Fibroblast of the aortic adventitia (primary cell): ENCODE results near the gene SMARCAL1. TPM values are rescaled to one million over a fixed set of nuclear protein-coding genes. Genes with fewer than 3 reads are reported as not detected.

Experiments
- DNase-seq: peaks from one replicate; pipeline ENCODE4 v3.0.0-alpha.2; 2010; ENCODE audit warnings: low read depth
- H3K4me3 ChIP-seq: 2 replicates; pipeline ENCODE4 v1.5.1; 2011; ENCODE audit warnings: low read depth, mild to moderate bottlenecking, control low read depth, low read length, moderate library complexity
- total RNA-seq: library from RNA; depleted of rRNA; stranded (reverse); fragments of >200 nt; gene quantifications from 2 replicates; pipeline ENCODE4 v1.2.3, GENCODE V29; 2012; ENCODE audit warnings: low replicate concordance
- TF ChIP-seq, protein P1 (sequence below): IDR thresholded peaks from 2 replicates; pipeline ENCODE4 v1.5.1; 2011; ENCODE audit warnings: mild to moderate bottlenecking, low read length, control low read depth, inconsistent platforms; ENCODE audit not compliant: insufficient read depth

The SMARCAL1 gene
- total RNA-seq, 1 donor: 20.6 TPM

GRCh38 chr2:216436383-216436782 lies 24.1 kb downstream of the SMARCAL1 start:
- TF ChIP-seq, protein P1, sequence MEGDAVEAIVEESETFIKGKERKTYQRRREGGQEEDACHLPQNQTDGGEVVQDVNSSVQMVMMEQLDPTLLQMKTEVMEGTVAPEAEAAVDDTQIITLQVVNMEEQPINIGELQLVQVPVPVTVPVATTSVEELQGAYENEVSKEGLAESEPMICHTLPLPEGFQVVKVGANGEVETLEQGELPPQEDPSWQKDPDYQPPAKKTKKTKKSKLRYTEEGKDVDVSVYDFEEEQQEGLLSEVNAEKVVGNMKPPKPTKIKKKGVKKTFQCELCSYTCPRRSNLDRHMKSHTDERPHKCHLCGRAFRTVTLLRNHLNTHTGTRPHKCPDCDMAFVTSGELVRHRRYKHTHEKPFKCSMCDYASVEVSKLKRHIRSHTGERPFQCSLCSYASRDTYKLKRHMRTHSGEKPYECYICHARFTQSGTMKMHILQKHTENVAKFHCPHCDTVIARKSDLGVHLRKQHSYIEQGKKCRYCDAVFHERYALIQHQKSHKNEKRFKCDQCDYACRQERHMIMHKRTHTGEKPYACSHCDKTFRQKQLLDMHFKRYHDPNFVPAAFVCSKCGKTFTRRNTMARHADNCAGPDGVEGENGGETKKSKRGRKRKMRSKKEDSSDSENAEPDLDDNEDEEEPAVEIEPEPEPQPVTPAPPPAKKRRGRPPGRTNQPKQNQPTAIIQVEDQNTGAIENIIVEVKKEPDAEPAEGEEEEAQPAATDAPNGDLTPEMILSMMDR: no peak
- DNase-seq: no peak
- no peak overlapping the region for H3K4me3 ChIP-seq

- TF ChIP-seq, protein P1: no peak
- H3K4me3 ChIP-seq: no peak overlapping the region
- no peak for DNase-seq
Measured at GRCh38 chr2:216441308-216442010, 29.2 kb downstream of the SMARCAL1 start.

DNA sequence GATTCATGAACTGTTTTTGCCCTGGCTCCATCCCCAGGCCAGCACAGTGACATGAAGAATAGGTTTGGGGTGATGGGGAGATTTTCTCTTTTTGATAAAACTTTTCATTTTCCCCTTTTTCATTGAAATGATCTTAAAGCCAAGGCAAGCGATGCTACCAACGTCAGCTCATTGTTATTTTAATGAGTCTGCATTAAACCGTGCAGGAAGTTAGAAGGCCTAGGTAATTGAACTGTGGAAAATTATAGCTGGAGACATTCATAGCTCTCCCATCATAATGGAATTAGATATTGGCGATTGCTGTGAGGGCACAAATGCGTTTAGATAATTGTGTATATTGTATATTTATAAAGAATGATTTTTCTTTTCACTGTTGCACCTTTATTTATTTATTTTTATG lies 33.2 kb downstream of the SMARCAL1 start:
- H3K4me3 ChIP-seq: no peak overlapping the region
- no peak for DNase-seq
- TF ChIP-seq, protein P1: no peak

DNA sequence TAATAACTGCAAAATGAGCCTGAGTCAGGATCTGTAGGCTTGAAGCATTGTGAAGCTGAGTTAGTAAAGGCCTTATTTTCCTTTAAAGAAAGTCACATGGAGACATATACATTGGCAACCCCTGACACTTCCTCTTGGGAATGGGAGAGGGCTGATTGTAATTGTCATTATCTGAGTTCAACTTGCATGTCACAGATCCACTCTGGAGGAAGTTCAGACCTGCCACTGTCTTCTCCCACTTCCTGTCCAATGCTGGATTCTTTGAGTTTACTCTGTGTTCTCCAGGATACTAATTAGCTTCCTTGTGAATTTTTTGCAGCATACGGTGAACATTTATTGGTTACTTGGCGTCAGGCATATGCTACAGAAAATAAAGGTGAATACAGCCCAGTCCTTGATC lies 34.1 kb downstream of the SMARCAL1 start:
- no peak for DNase-seq
- no peak overlapping the region for H3K4me3 ChIP-seq

DNA sequence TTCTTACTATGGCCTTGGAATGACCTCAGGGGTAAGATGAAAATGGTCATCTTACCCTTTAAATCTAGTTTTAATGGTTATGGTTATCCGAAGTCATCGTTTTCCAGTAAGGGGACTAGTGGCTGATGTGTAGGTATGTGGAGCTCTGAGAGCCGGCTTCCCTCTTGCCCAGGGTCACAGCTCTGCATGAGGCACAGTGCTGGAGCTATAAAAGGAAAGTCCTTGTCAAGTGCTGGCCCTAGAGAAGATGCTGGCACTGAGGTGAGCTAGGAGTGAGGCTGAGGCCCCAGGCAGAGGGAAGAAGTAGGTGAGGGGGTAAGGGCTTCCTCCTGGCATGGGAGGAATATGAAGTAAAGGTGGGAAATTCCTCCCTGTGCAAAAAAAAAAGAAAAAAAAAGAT lies 35.0 kb downstream of the SMARCAL1 start:
- TF ChIP-seq, protein P1: no peak
- DNase-seq: no peak
- H3K4me3 ChIP-seq: no peak overlapping the region

More for the DNA sequence above, 34.1 kb downstream of the SMARCAL1 start:
- TF ChIP-seq, protein P1: no peak

DNA sequence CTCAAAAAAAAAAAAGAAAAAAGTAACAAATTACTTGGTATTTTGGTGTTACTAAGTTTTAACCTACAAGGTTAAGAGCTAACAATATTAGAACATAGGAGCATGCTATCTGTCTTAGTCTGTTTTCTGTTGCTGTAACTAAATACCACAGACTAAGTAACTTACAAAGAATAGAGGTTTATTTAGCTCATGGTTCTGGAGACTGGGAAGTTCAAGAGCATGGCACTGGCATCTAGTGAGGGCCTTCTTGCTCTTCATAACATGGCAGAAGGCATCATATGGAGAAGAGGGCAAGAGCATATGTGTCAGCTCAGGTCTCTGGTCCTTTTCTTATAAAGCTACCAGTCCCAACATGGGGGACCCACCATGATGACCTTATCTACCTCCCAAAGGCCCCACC lies 36.5 kb downstream of the SMARCAL1 start:
- DNase-seq: no peak
- TF ChIP-seq, protein P1: no peak

GRCh38 chr2:216450346-216450745 lies 38.1 kb downstream of the SMARCAL1 start:
- no peak for DNase-seq
- H3K4me3 ChIP-seq: no peak overlapping the region
- TF ChIP-seq, protein P1: no peak

More for the DNA sequence above, 36.5 kb downstream of the SMARCAL1 start:
- no peak overlapping the region for H3K4me3 ChIP-seq
